ENCODE measurements around the gene DMKN.

GRCh38 chr19:35461060-35461459, 52.4 kb downstream of the DMKN start:
- TF ChIP-seq CTCF (IDR thresholded peaks at IDR 0.05) (no peak), POLR2A (IDR thresholded peaks at IDR 0.05) (no peak), POLR2AphosphoS5 (IDR thresholded peaks at IDR 0.05) (no peak)
